Measurements from ENCODE around the gene KIF23.

The KIF23 gene

GRCh38 chr15:69450968-69451695 lies 37.0 kb downstream of the KIF23 start:
- H3K4me3 ChIP-seq (ENCODE audit: low read length), result no peak overlapping the region
- DNase-seq (ENCODE audit: low read depth), result no peak
- TF ChIP-seq, protein P1, sequence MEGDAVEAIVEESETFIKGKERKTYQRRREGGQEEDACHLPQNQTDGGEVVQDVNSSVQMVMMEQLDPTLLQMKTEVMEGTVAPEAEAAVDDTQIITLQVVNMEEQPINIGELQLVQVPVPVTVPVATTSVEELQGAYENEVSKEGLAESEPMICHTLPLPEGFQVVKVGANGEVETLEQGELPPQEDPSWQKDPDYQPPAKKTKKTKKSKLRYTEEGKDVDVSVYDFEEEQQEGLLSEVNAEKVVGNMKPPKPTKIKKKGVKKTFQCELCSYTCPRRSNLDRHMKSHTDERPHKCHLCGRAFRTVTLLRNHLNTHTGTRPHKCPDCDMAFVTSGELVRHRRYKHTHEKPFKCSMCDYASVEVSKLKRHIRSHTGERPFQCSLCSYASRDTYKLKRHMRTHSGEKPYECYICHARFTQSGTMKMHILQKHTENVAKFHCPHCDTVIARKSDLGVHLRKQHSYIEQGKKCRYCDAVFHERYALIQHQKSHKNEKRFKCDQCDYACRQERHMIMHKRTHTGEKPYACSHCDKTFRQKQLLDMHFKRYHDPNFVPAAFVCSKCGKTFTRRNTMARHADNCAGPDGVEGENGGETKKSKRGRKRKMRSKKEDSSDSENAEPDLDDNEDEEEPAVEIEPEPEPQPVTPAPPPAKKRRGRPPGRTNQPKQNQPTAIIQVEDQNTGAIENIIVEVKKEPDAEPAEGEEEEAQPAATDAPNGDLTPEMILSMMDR (conservative IDR thresholded peaks at IDR 0.05; ENCODE audit: low read length), result no peak

DNA sequence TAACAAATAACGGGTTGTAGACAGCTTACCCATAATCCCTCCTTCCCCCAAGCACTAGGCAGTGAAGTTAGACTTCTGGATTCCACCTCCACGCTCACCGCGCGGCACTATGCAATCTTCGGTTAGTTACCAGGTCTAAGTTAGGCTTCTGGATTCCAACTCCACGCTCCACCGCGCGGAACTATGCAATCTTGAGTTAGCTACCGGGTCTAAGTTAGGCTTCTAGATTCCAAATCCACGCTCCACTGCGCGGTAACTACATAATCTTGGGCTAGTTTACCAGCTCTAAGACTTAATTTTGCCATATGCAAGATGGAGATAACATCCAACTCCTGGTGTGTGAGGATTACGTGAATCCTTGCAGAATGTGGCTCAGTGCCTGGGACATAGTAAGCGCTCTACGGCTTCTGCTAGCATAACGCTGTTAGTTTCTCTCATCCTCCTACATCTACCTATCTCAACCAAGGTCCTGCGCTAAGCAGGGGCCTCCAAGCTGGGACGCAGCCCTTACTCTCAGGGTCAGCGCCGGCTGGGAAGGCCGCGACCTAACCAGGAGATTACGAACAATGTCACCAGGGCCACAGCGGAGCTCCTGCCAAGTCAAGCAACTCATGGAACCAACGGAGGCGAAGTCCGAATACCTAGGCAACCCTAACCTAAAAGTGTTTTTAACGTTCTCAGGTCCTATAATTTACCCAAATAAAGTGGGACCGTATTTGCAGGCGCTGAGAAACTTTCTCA lies 38.0 kb downstream of the KIF23 start:
- TF ChIP-seq, protein P1 (conservative IDR thresholded peaks at IDR 0.05; ENCODE audit: low read length), result no peak
- peak overlapping the region; percentile 91 for H3K4me3 ChIP-seq (ENCODE audit: low read length)
- DNase-seq (ENCODE audit: low read depth), result peak; percentile 53

GRCh38 chr15:69452692-69453521 lies 38.8 kb downstream of the KIF23 start, which contains the start of gene RPLP1:
RPLP1 (plus strand) TSS chr15:69452818; CDS start chr15:69452949, 131 bp downstream.
- H3K4me3 ChIP-seq (ENCODE audit: low read length), result peak within 1 kb of the TSS; percentile 91
- peak; percentile 93 for DNase-seq (ENCODE audit: low read depth)
- TF ChIP-seq, protein P1 (conservative IDR thresholded peaks at IDR 0.05; ENCODE audit: low read length), result no peak

DNA sequence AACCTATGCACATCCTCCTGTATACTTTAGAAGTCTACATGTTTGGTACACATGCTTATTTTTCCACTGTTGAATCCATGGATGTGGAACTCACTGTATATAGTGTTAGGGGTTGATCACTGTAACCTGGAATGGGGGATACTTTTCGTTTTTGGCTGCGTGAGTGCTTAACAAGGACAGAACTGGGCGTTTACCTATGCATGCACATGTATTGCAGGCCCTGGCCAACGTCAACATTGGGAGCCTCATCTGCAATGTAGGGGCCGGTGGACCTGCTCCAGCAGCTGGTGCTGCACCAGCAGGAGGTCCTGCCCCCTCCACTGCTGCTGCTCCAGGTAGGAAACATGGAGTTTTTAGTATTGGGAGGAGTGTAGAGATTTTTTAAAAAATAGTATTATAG lies 40.8 kb downstream of the KIF23 start:
- DNase-seq (ENCODE audit: low read depth), result no peak
- TF ChIP-seq, protein P1 (conservative IDR thresholded peaks at IDR 0.05; ENCODE audit: low read length), result no peak
- peak overlapping the region; percentile 91 for H3K4me3 ChIP-seq (ENCODE audit: low read length)

DNA sequence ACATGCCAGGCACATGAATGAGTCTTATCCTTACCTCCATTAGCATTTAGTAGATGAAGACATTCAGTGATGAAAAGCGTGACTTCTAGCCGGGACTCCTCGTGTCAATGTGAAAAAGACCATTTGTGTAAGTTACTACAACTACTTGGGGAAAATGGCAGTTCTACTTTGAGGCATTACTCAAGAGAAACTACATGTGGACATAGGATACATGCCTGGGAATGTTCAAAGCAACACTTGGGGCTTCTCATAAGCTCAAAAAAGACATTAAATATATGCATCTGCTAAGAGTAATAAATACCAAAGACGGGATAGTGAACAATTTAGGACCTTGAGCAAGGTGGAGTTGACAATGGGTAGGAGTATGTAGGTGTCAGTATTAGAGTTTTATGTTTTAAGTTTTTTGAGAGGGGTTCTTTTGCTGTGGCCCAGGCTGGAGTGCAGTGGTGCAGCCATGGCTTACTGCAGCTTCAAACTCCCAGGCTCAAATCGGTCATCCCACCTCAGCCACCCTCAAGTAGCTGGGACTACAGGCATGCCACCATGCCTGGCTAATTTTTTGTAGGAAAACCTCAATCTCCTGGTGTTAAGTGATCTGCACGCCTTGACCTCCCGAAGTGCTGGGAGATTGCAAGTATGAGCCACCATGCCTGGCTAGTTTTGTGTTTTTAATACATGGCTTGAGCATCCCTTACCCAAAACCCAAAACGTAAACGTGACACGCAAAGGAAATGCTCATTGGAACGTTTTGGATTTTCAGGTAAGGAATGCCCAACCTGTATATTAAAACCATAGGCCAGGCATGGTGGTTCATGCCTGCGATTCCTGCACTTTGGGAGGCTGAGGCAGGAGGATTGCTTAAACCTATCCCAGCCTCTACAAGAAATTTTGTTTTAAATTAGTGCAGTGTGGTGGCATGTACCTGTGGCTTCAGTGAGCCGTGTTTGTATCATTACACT lies 42.3 kb downstream of the KIF23 start:
- H3K4me3 ChIP-seq (ENCODE audit: low read length), result no peak overlapping the region
- TF ChIP-seq, protein P1 (conservative IDR thresholded peaks at IDR 0.05; ENCODE audit: low read length), result no peak
- DNase-seq (ENCODE audit: low read depth), result no peak
